ENCODE results near the gene ADTRP. TPM values are rescaled to one million over a fixed set of nuclear protein-coding genes. Genes with fewer than 3 reads are reported as not detected.
"Not testable (repeated sequence)": the region's sequence is repeated elsewhere in the genome, so short reads cannot be mapped to it uniquely, and the experiment has no call there.

Gene ADTRP
- total RNA-seq, 1 donor from 2014 or later: 1.2 TPM

GRCh38 chr6:11804135-11804534 lies 25.5 kb upstream of the ADTRP start:
- DNase-seq (ENCODE audit: low read depth): no peak

GRCh38 chr6:11803591-11803971 lies 25.0 kb upstream of the ADTRP start:
- no peak for DNase-seq (ENCODE audit: low read depth)

GRCh38 chr6:11802886-11803590 lies 24.4 kb upstream of the ADTRP start:
- no peak for DNase-seq (ENCODE audit: low read depth)

GRCh38 chr6:11800531-11800930 lies 21.9 kb upstream of the ADTRP start:
- DNase-seq (ENCODE audit: low read depth): not testable (repeated sequence)

- DNase-seq (ENCODE audit: low read depth): no peak
These were observed 19.9 kb upstream of the ADTRP start for GRCh38 chr6:11798538-11798937.

- DNase-seq (ENCODE audit: low read depth): no peak
These were observed 19.5 kb upstream of the ADTRP start for GRCh38 chr6:11798096-11798495.

GRCh38 chr6:11796829-11797228 lies 18.2 kb upstream of the ADTRP start:
- no peak for DNase-seq (ENCODE audit: low read depth)

- no peak for DNase-seq (ENCODE audit: low read depth)
These were observed 16.8 kb upstream of the ADTRP start for GRCh38 chr6:11795403-11795802.

- DNase-seq (ENCODE audit: low read depth): no peak
These were observed 14.7 kb upstream of the ADTRP start for GRCh38 chr6:11793277-11793676.

- no peak for DNase-seq (ENCODE audit: low read depth)
These were observed 12.9 kb upstream of the ADTRP start for GRCh38 chr6:11791354-11792107.

- no peak for DNase-seq (ENCODE audit: low read depth)
These were observed 11.1 kb upstream of the ADTRP start for GRCh38 chr6:11789744-11790143.

GRCh38 chr6:11788043-11788442 lies 9.4 kb upstream of the ADTRP start:
- DNase-seq (ENCODE audit: low read depth): no peak

GRCh38 chr6:11785774-11786579 lies 7.4 kb upstream of the ADTRP start:
- no peak for DNase-seq (ENCODE audit: low read depth)

- DNase-seq (ENCODE audit: low read depth): no peak
These were observed 6.8 kb upstream of the ADTRP start for GRCh38 chr6:11785415-11785773.

- no peak for DNase-seq (ENCODE audit: low read depth)
These were observed 5.7 kb upstream of the ADTRP start for GRCh38 chr6:11784341-11784740.

GRCh38 chr6:11783524-11784064 lies 5.0 kb upstream of the ADTRP start:
- no peak for DNase-seq (ENCODE audit: low read depth)

- no peak for DNase-seq (ENCODE audit: low read depth)
These were observed 3.9 kb upstream of the ADTRP start for GRCh38 chr6:11782524-11782923.

GRCh38 chr6:11780097-11780428 lies 1.5 kb upstream of the ADTRP start:
- DNase-seq (ENCODE audit: low read depth): no peak

- no peak for DNase-seq (ENCODE audit: low read depth)
These were observed 910 bp upstream of the ADTRP start for GRCh38 chr6:11779329-11780096.

GRCh38 chr6:11778036-11778435 lies 567 bp downstream of the ADTRP start:
- DNase-seq (ENCODE audit: low read depth): no peak

- DNase-seq (ENCODE audit: low read depth): no peak
These were observed 2.7 kb downstream of the ADTRP start for GRCh38 chr6:11775791-11776409.
